Measurements from ENCODE around the gene MACF1. TPM values are rescaled to one million over a fixed set of nuclear protein-coding genes. Genes with fewer than 3 reads are reported as not detected.

The MACF1 gene
- total RNA-seq, 1 experiment from 2014 or later, result 103 TPM

GRCh38 chr1:39167632-39168209 lies 36.8 kb upstream of the MACF1 start:
- TF ChIP-seq CTCF (conservative IDR thresholded peaks at IDR 0.05; ENCODE audit: low read depth, low read length) (no peak), EZH2phosphoT487 (IDR thresholded peaks at IDR 0.05; ENCODE audit: borderline replicate concordance, low read length) (no peak), EZH2 (IDR thresholded peaks at IDR 0.05; ENCODE audit: low read length, unreplicated experiment) (no peak)
- H4K20me1 ChIP-seq (ENCODE audit: low read length), result no peaks in the 10 kb centered on the region
- H3K9ac ChIP-seq (ENCODE audit: low read length), result no peak overlapping the region
- H3K36me3 ChIP-seq (ENCODE audit: low read depth, low read length), result no peaks in the 10 kb centered on the region
- no peak for ATAC-seq
- peaks cover 77% of the 10 kb centered on the region for H3K79me2 ChIP-seq (ENCODE audit: low read length)
- no peak overlapping the region for H3K27ac ChIP-seq (ENCODE audit: low read length)
- intact Hi-C loops (cut with micrococcal nuclease), result no loop called here
- H3F3A ChIP-seq (ENCODE audit: low read length, unreplicated experiment), result no peaks in the 10 kb centered on the region
- H3K4me2 ChIP-seq (ENCODE audit: low read length), result no peak overlapping the region
- DNase-seq, result no peak
- POLR2A ChIA-PET (ENCODE audit: unreplicated experiment), result no interaction called here
- H3K9me2 ChIP-seq (replicated peaks; ENCODE audit: low read length), result no peaks in the 10 kb centered on the region
- no peak overlapping the region for H2AFZ ChIP-seq (ENCODE audit: low read length)
- no TSS peak for BruUV-seq (replicated peaks)
- no peaks in the 10 kb centered on the region for H3K9me3 ChIP-seq (ENCODE audit: low read length)
- no peaks in the 10 kb centered on the region for H3K27me3 ChIP-seq (ENCODE audit: low read length)
- H3K4me1 ChIP-seq (ENCODE audit: insufficient read depth, low read length), result no peaks in the 10 kb centered on the region
- H3K4me3 ChIP-seq (ENCODE audit: low read length), result no peak overlapping the region
- CTCF ChIA-PET, result interaction anchor here (1.0 kb wide), 1 partner anchor 24 kb away, joined by 10 read pairs; no protein-coding TSS in a partner anchor

- intact Hi-C loops (cut with micrococcal nuclease), result no loop called here
- TF ChIP-seq CTCF (conservative IDR thresholded peaks at IDR 0.05; ENCODE audit: low read depth, low read length) (no peak), EZH2 (IDR thresholded peaks at IDR 0.05; ENCODE audit: low read length, unreplicated experiment) (no peak), EZH2phosphoT487 (IDR thresholded peaks at IDR 0.05; ENCODE audit: borderline replicate concordance, low read length) (no peak)
- no peak overlapping the region for H3K27ac ChIP-seq (ENCODE audit: low read length)
- ATAC-seq (no peak), DNase-seq (no peak)
- no peaks in the 10 kb centered on the region for H3F3A ChIP-seq (ENCODE audit: low read length, unreplicated experiment)
- H3K36me3 ChIP-seq (ENCODE audit: low read depth, low read length), result no peaks in the 10 kb centered on the region
- H2AFZ ChIP-seq (ENCODE audit: low read length), result no peak overlapping the region
- no peaks in the 10 kb centered on the region for H3K4me1 ChIP-seq (ENCODE audit: insufficient read depth, low read length)
- no peak overlapping the region for H3K4me3 ChIP-seq (ENCODE audit: low read length)
- BruUV-seq (replicated peaks), result no TSS peak
- peaks cover 77% of the 10 kb centered on the region for H3K79me2 ChIP-seq (ENCODE audit: low read length)
- no peak overlapping the region for H3K4me2 ChIP-seq (ENCODE audit: low read length)
- H3K9ac ChIP-seq (ENCODE audit: low read length), result no peak overlapping the region
- H4K20me1 ChIP-seq (ENCODE audit: low read length), result no peaks in the 10 kb centered on the region
- ChIA-PET CTCF (interaction anchor here (1.0 kb wide), 1 partner anchor 23 kb away, joined by 10 read pairs; no protein-coding TSS in a partner anchor), POLR2A (ENCODE audit: unreplicated experiment) (no interaction called here)
- H3K9me2 ChIP-seq (replicated peaks; ENCODE audit: low read length), result no peaks in the 10 kb centered on the region
- no peaks in the 10 kb centered on the region for H3K27me3 ChIP-seq (ENCODE audit: low read length)
- no peaks in the 10 kb centered on the region for H3K9me3 ChIP-seq (ENCODE audit: low read length)
Measured at GRCh38 chr1:39168301-39169080, 36.0 kb upstream of the MACF1 start.

All from PC-3 (cell line).